HG02840 (cell line): ENCODE data around the gene MRPL58.
"Not testable (repeated sequence)": the region's sequence is repeated elsewhere in the genome, so short reads cannot be mapped to it uniquely, and the experiment has no call there.

Source experiments
- ATAC-seq: cut with Tn5 transposase; IDR thresholded peaks from one replicate; pipeline ENCODE4 v1.9.1; 2021; ENCODE audit warnings: mild to moderate bottlenecking, moderate library complexity, moderate number of reproducible peaks; ENCODE audit not compliant: unreplicated experiment, low FRiP score

MRPL58 gene

DNA sequence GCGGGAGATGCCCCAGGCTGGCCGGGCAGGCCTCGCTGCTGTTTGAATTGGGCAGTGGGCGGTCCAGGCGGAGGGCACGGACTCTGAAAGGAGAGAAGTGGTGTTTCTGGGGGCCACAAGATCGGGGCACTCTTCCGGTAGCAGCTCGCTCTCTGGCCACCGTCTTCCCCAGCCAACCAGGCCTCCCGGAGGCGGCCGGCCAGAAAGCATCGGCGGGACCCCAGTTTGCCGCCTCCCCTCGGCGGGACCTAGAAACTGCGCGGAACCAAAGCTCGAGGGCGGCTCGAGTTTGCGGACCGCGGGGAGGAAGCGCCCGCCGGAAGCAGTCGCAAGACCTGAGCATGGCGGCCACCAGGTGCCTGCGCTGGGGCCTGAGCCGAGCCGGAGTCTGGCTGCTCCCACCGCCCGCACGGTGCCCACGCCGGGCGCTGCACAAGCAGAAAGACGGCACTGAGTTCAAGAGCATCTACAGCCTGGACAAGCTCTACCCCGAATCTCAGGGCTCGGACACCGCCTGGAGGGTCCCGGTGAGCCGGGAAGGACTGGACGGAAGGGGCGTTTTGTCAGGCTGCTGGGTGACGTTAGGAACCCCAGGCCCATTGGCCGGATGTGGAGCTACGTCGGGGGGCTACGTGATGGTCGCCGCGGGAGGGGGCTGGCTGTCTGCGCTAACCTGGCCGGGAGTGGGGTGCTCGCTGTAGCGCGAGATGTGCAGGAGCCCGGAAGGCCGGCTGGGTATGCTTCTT, at the start of gene MRPL58:
Gene MRPL58 (plus strand): TSS at position 325 of the 746 bp plus-strand sequence. CDS start 17 bp downstream, at position 342.
- peak; percentile 91 for ATAC-seq

DNA sequence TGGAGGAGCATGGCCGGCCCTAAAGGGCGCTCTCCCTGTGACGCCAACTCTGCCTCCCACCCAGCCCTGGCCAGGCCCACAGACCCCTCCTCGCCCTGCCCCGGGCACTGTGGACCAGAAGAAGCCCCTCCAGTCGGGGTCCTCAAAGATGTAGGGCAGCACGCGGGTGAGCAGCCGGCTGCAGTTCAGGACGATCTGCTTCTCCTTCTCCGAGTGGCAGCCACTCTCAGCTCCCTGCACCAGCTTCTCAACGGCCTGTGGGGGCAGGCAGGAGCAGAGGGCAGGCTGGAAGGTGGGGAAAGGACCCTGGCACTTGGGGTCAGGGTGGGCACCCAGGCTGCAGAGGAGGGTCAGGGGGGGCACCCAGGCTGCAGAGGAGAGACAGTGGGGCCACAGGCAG, 48.8 kb upstream of the MRPL58 start:
- no peak for ATAC-seq

DNA sequence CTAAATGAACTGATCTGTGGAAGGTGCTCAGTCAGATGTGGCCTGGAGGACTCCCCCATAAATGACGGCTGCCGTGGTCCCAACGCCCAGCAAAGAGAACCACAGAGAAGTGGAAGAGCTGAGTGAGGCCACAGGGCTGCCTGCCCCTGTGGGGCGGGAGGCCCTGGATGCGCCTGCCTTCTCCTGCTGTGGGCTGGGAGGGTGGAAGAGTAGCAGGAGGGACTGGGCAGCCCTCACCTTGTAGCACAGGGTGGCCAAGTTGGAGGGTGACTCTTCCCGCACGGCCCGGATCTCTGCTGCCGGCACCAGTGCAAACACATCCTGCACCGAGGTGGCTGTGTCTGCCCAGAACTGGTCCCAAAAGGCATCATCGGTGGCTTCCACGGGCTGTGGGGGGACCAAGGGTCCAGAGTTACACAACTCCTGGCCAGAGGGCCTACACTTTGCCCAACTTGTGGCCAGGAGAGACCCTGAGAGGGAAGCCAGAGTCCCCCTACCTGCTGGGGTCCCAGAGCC, 48.2 kb upstream of the MRPL58 start:
- no peak for ATAC-seq

DNA sequence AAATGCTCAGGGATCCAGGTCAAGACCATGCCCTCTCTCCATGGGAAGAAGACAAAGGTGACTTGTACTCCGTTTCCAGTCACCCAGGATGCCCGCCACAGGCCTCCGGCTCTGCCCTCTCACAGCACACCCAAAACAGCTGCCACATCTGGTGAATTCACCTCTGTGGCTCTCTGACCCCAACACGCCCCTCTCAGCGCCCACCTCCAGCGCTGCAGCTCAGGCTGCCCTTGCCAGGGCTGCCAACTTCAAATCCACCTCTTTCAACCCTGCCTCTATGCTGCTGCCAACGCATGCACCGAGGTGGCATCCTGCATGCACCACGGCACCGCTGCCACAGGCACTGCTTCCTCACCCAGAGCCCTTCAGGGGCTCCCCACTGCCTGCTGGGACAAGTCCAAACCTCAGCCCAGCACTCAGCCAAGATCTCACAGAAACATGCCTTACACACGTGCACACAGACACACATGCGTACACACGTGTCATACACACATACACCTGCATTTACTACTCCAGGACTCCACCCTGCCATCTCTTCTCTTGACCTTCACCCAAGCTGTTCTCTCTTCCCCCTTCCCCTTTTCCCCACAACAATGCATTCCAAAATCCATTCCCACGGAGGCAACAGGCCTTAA, 47.4 kb upstream of the MRPL58 start:
- no peak for ATAC-seq

DNA sequence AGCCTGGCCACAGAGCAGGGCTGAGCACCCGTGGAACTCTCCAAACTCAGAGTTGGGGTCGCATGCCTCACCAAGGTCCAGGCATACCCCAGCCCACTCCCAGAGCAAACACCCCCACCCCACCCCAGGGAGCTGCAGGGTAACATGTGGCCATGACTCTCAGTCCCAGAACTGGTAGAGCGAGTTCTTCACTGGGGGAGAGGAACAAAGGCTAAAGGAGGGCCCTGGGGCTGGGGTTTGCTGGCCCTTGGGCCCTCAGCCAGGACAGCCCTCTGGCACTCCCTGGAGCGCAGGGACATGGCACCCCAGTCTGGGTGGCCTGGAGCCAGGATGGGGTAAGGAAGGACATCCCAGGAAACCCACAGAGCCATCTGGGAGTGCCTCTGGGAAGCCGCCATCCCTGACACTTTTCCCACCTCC, 44.1 kb upstream of the MRPL58 start:
- ATAC-seq, result no peak

DNA sequence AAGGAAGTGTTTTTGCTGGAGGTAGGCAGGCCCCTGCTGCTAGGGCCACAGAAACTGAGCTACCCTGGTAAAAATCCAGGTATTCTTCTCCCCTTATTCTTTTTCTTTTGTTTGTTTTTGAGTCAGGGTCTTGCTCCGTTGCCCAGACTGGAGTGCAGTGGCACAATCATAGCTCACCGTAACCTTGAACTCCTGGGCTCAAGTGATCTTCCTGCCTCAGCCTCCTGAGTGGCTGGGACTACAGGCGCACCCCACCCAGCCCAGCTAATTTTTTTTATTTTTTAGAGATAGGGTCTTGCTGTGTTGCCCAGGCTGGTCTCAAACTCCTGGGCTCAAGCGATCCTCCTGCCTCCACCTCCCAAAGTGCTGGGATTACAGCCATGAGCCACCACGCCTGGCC, 43.0 kb upstream of the MRPL58 start:
- not testable (repeated sequence) for ATAC-seq

DNA sequence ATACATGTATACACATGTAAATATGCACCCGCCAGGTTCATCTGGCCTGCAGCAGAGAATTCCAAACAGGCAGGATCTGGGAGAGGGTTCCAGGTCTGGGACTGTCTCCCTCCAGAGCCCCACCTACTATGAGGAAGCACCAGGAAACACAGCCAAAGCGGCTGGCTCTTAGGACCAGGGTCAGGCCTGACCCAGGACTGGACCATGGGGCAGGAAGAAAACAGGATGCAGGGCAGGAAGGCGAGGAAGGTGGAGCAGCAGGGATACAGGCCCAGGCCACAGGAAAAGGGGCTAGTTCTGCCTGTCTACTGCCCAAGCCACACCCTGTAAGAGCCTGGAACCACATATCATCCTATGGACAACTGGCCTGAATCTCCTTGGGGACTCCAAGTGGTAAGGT, 42.1 kb upstream of the MRPL58 start:
- no peak for ATAC-seq

DNA sequence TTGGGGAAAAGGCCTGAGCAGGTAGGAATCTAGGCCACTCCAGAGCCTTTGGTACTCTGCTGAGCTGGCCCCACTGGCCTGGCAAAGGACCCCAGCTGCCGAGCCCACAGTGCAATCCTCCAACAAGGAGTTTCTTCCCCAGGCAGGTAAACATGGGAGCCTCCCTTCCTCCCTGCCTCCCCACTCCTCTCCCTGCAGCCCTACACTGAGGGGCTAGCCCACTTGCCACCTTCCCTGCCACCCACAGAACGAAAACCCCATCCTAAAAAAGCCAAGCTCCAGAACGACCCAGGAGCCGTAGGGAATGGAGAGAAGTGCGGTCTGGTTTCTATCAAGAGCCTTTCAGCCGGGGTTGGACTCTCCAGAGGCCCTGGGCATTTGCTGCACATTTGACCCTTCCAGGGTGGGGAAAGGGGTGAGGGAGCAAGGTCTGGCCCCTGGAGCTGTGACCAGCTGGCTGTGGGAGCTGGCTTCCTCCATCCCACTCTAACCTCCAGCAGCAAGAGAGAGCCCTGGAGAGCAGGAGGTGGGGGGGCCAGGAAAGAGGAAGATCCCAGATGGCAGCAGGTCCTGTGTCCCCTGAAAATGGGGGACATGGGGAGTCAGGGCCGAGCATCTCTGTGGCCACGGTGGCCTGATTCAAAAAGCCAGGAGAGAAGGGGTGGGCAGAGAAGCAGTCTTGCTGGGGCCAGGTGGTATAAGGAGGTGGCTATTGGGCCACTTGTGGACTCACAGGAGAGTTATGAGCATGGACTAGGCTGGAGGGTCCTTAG, 41.2 kb upstream of the MRPL58 start:
- ATAC-seq, result no peak

DNA sequence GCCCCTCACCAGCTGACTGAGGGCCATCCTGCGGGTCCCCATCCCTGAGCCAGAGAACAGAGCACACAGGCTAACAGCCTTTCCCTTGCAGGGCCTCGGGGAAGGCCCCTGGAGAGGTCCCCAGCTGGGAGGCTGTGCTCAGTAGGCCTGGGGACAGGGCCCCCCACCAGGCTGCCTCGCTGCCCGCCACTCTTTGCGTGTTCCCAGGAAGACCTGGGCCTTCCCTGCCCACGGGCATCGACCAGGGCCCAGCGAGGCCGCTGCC, 40.7 kb upstream of the MRPL58 start:
- ATAC-seq, result no peak

DNA sequence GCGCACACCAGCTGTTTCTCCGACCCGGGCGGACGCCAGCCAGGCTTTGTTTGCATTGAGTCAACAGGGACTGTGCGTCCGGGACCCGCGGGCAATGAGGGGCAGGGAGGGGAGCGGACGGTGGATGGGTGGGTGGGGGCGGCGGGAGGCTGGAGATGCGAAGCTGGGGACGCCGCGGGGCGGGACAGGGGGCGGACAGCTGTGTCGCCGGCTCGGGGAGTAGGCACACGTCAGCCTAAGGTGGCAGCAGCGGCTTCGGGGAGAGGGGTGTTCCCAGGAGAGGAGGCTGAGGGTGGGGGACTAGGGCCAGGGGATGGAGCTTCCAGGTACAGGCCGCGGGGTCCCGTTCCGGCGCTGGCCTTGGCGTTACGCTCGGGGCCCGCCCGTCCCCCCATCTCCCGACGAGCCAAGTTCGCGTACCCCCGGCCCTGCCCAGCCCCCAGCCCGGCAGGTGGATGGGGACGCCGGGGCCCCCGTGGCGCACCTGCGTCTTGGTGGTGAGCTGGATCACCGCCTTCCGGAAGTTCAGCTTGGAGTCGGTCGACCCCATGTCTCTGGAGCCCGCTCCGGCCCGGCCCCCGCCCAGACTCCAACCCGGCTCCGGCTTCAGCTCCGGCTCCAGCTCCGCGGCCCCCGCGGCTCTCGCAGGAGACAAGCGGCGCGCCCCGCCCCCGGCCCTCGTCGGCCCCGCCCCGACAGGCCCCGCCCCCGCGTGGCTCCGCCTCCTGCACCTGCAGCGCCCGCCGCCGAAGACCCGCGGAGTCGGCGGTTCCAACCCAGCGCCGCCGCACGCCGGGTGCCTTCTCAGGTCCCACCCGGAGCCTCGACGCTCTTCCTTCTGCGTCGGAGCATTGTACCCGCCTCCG, 40.1 kb upstream of the MRPL58 start, which contains the start of gene HID1:
Gene HID1 (minus strand): TSS at position 653 of the 866 bp plus-strand sequence. CDS start 103 bp downstream, at position 550.
- ATAC-seq, result no peak

DNA sequence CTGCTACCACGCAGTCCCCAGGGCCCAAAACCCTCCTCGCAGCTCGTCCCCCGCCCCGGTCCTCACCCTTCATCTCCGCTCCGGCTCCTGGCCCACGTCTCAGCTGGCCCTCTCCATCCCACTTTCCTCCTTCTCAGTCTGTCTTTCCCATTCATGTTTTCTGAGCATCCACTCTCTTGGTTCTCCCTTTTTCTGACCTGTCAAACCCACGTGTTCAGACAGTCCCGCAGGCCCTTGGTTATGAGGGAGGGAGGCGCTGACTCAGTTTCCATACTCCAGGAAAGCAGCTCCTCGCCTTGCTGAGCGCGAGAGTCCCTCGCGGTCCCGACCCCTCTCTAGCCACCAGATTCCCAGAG, 39.5 kb upstream of the MRPL58 start:
- no peak for ATAC-seq

DNA sequence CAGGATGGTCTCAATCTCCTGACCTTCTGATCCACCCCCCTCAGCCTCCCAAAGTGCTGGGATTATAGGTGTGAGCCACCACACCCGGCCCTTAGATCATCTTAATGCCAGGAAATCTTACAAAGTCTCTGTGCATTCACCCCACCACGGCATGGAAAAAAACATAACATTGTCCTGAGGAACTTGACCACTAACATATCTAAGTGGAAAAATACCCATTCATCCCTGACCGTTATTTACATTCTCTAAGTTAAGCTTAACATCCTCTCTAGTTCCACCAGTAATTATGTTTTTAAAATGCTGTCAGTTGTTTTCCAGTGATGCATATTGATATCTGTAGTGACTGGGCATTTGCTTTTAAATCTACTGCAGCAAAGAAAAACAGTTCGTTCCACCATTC, 36.5 kb upstream of the MRPL58 start:
- ATAC-seq, result no peak

DNA sequence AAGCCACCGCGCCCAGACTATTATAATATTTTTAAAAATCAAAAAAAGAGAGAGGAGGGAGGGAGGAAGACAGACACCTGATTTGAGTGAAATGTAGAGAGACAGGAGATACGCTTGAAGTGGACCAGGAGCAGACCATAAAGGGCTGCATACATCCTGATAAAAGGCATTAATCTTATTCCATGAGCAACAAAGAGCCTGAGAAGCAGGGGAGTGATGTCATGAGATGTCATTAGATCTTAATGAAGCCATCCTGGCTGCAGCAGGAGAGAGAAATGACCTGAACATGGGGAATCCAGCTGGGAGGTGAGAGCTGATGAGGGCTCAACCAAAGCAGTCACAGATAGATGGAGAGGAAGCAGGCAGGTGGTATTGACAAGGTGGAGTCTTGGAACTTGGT, 34.7 kb upstream of the MRPL58 start:
- ATAC-seq, result no peak

DNA sequence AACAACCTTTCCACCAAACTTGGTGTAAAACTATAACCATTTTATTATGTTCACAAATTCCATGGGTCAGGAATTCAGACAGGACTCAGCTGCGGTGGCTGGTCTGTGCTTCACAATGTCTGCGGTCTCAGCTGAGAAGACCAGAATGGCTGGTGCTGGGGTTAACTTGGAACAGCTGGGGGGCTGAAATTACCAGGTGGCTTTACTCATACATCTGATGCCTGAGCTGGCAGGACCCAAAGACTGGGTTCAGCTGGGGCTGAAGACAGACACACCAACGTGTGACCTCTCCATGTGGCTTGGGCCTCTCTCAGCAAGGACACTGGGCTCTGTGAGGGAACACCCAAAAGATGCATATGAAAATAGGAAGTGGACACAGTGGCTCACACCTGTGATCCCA, 34.2 kb upstream of the MRPL58 start:
- ATAC-seq, result no peak

DNA sequence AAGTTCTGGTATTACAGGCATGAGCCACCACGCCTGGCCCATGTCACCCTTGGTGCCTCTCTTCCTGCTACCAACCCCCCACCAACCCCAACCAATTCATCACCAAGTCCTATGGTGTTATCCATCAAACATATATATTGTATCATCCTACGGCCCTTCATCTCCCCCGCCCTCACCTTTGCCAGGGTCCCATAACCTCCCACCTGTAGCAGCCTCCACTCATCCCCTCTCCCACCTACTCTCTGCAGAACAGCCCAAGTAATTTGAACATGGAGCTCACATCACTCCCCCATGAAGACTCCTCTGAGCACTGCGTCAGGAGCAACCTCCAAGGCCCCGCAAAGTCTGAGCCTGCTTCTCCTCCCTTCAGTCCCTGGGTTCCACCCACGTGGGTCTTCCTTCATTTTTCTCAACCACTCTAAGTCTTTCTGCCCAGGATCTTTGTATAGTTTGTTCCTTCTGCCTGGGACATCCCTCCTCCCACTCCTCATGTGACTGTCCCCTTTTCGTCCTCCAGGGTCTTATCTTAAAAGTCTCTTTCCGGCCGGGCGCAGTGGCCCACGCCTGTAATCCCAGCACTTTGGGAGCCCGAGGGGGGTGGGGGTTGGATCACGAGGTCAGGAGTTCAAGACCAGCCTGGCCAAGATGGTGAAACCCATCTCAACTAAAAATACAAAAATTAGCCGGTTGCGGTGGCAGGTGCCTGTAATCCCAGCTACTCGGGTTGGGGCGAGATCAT, 32.9 kb upstream of the MRPL58 start:
- no peak for ATAC-seq

DNA sequence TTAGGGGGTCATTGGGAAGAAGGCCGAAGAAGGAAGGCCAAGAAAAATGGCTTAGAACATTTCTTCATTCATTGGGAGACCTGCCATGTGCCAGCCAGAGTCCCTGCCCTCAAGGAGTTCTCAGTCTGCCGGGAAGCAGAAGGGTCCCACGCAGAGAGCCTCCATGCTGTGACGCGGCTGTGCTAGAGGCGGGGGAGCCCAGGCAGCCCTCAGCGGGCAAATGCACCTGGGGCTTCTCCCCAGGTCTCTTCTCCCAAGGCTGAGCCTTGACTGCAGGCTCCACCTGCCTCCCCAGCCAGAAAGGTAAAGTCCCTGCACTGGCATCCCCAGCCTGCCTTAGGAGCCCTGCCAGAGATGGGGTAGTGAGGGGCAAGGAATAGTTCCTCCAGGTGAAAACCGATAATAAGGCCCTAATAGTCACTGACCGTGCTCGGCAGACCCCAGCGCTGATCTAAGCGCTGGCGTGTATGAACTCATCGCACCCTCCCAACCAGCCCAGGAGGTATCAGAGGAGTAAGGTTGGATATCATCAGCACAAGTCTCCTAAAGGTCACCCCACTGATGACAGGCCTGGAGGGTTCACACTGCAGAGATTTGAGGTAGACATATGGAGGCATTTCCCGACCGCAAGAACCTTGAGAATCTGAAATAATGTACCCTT, 31.0 kb upstream of the MRPL58 start:
- no peak for ATAC-seq

DNA sequence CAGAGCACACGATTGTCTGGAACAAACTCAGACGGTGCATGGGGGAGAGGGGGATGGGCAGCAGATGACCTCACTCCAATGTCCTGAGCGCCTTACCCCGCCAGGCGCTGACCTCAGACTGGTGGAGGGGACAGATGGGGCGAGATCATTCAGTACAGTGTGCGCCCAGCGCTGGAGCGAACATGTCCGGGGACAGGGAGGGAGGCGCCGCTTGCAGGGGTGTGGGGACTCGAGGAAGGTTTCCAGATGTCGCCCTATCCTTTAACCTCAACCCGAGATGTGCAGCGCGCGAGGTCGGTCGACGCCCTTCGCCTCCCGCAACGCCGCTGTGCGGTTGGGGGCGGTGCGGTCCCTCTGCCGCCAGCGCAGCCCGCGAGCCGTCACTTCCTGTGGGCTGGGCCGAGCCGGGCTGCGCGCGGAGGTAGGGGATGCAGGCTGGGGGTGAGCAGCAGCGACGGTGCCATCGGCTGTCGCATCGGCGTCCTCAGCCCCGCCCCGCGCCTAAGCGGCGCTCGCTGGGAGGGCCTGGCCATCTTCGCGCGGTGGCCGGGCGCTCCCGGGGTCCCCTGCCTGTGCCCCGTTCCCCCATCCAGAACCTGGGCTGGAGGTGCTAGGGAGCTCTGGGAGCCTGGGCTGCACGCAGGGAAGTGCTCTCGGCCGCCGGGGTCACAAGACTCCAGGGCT, 30.3 kb upstream of the MRPL58 start:
- no peak for ATAC-seq

DNA sequence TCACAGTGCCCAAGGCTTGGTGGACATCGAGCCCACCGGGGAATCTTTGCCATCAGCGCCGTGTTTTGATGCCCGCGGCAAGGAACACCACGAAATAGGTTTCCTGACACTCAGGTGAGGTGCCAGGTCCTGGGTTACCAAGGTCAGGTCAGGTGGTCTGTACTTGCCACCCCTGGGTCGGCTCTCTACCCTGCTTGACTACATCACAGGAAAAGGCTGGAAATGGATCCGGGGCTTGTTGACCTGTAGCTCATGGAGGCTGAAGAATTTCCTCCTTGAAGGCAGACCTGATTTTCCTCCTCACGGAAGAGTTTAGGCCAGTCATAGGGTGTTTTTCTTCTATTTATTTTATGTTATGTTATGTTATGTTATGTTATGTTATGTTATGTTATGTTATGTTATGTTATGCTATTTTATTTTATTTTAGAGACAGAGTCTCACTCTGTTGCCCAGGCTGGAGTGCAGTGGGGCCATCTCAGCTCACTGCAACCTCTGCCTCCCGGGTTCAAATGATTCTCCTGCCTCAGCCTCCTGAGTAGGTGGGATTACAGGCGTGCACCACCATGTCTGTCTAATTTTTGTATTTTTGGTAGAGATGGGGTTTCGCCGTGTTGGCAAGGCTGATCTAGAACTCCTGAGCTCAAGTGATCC, 29.7 kb upstream of the MRPL58 start:
- not testable (repeated sequence) for ATAC-seq
